ENCODE measurements around the gene CLDN20. TPM values are rescaled to one million over a fixed set of nuclear protein-coding genes. Genes with fewer than 3 reads are reported as not detected.

CLDN20 gene
- total and polyA plus RNA-seq, 8 donors: 0.07 TPM; not detected in 7

DNA sequence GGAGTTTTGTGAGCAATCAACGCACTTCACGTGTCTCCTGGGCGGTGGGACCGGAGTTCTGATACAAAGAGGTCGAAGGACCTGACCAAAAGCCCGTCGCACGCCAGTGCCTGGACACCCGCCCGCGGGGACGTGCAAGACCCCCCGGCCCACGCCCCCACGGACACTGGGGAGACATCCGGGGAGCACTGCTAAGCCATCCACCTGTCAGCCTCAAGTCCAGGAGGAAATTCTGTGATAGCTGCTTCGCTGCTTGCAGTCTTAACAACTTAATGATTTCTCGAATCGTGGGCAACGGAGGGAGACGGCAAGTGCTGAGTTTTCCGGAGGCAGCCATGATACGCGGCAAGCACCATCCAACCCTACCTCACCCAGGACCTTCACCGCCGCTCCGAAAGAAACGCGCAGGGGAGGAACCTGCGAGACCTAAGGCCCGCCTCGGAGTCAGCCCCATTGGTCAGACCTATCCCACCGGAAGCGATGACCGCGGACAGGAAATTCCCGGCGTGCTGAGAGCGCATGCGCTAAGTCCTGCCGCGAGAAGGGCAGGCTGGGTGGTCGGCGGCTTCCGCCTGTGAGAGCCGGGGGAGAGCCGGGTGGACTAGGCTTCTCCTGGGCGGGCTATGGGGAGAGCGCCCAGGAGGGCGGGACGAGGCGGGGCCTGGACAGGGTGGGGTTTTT lies 50.4 kb downstream of the CLDN20 start, which contains the start of gene TFB1M:
TSS of gene TFB1M (minus strand) at position 393 of the 681 bp plus-strand sequence. CDS start at position 337, 56 bp downstream.
- DNase-seq (peak; percentile 97 to 100 (median 98)), ATAC-seq (peak; percentile 93 to 97 (median 94)), FAIRE-seq (peak; percentile 98)
- Histone ChIP-seq H3K27ac (peak within 1 kb of the TSS; percentile 83 to 95 (median 89)), H3K36me3 (no peaks in the 10 kb centered on the region), H3K4me1 (peaks cover 0 to 20% (median 3%) of the 10 kb centered on the region in 3 donors), H3K9me3 (no peaks in the 10 kb centered on the region), H3K4me3 (peak within 1 kb of the TSS; percentile 62 to 86 (median 76)), H3K27me3 (no peaks in the 10 kb centered on the region)
- 0% methylated on average over 51 to 52 of the region's 52 CpGs for WGBS, 2 donors
- intact Hi-C loops (cut with DNase I): no loop called here
- TF ChIP-seq, protein P1, sequence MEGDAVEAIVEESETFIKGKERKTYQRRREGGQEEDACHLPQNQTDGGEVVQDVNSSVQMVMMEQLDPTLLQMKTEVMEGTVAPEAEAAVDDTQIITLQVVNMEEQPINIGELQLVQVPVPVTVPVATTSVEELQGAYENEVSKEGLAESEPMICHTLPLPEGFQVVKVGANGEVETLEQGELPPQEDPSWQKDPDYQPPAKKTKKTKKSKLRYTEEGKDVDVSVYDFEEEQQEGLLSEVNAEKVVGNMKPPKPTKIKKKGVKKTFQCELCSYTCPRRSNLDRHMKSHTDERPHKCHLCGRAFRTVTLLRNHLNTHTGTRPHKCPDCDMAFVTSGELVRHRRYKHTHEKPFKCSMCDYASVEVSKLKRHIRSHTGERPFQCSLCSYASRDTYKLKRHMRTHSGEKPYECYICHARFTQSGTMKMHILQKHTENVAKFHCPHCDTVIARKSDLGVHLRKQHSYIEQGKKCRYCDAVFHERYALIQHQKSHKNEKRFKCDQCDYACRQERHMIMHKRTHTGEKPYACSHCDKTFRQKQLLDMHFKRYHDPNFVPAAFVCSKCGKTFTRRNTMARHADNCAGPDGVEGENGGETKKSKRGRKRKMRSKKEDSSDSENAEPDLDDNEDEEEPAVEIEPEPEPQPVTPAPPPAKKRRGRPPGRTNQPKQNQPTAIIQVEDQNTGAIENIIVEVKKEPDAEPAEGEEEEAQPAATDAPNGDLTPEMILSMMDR (IDR thresholded peaks at IDR 0.05): no peak

DNA sequence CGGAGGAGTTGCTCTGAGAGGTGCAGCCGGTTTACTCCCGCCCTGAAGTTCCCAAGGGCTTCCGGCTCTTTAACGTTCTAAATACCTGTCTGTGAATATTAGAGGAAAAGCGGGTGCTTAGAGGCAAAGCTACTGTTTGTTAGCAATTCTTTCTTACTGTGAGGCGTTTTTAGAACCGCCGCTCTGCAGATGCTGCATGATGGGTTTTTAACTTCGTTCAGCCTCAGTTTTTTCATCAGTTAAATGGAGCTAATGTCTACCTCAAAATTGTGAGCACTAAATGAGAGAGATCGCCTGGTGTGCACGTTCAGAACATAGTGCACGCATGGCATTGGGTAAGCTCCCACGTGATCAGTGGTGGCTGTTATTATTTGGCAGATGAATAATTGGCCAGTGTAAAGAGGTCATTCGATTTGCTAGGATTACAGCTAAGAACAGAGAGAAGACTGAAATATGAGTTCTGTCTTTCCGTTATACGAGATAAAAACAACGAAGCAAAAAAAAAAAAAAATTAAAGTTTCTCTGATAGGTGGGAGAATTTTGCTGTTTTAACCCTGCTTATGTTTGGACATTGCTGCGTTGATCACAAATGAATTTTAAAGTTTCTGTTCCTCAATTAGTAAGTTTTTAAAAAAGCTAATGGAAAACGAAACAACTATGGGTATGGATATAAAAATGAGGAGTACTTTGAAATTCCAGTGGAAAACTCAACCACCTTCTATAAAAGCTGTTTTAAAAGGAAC lies 51.1 kb downstream of the CLDN20 start:
- peaks cover 0 to 20% (median 3%) of the 10 kb centered on the region in 3 donors for H3K4me1 ChIP-seq
- peak overlapping the region; percentile 62 to 86 (median 76) for H3K4me3 ChIP-seq
- 0 to 1% methylated on average over 20 of the region's 20 CpGs for WGBS, 2 donors
- no peaks in the 10 kb centered on the region for H3K27me3 ChIP-seq
- H3K9me3 ChIP-seq: no peaks in the 10 kb centered on the region
- H3K27ac ChIP-seq: peak overlapping the region; percentile 83 to 95 (median 89)
- peak; percentile 20 for FAIRE-seq
- peak in 4 of 6 donors; percentile 51 to 65 (median 59) for DNase-seq
- no peaks in the 10 kb centered on the region for H3K36me3 ChIP-seq
- TF ChIP-seq, protein P1 (IDR thresholded peaks at IDR 0.05): no peak
- intact Hi-C loops (cut with DNase I): no loop called here
- peak; percentile 67 to 78 (median 76) for ATAC-seq

DNA sequence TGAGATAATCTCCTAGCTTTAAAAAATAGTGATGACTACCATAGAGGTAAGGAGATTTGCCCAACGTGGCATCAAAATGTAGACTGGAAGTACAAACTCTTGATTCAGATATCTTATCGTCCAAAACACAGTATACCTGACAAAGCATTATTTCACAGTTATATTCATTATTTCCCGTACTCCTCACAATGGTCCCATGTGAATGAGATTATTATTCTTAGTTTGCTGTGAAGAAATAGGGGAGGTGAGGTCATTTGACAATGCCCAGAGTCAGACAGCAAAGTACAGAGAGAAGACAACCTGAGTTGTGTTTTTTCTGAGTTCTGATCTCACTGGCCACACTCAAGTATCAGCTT lies 51.7 kb downstream of the CLDN20 start:
- DNase-seq: no peak
- Histone ChIP-seq H3K9me3 (no peaks in the 10 kb centered on the region), H3K27ac (peak overlapping the region in 2 of 4 donors; percentile 90 to 95), H3K27me3 (no peaks in the 10 kb centered on the region), H3K36me3 (no peaks in the 10 kb centered on the region), H3K4me1 (peaks cover 0 to 20% (median 3%) of the 10 kb centered on the region in 3 donors), H3K4me3 (peak overlapping the region; percentile 62 to 86 (median 76))
- no peak for FAIRE-seq
- 5 to 7% methylated on average over 3 of the region's 3 CpGs for WGBS, 2 donors
- intact Hi-C loops (cut with DNase I): no loop called here
- ATAC-seq: no peak
- TF ChIP-seq, protein P1 (IDR thresholded peaks at IDR 0.05): no peak

DNA sequence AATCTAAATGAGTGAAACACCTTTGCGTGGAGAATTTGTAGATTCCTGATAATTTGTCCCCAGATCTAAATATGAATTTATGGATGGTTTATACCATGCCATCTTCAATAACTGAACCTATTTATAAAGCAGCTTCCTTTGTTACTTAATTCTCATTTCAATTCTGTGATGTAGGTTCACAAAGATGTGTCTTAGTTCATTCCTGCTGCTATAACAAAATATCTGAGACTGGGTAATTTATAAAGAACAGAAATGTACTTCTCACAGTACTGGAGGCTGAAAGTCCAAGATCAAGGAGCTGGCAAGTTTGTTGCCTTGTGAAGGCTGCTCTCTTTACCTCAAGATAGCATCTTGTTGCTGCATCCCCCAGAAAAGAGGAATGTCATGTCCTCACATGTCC lies 52.6 kb downstream of the CLDN20 start:
- Histone ChIP-seq H3K36me3 (no peaks in the 10 kb centered on the region), H3K27me3 (no peaks in the 10 kb centered on the region), H3K4me1 (peaks cover 0 to 16% (median 3%) of the 10 kb centered on the region in 3 donors), H3K9me3 (no peaks in the 10 kb centered on the region), H3K4me3 (no peak overlapping the region), H3K27ac (no peak overlapping the region)
- intact Hi-C loops (cut with DNase I): no loop called here
- FAIRE-seq: no peak
- no peak for DNase-seq
- no peak for ATAC-seq
- TF ChIP-seq, protein P1 (IDR thresholded peaks at IDR 0.05): no peak
- WGBS, 2 donors: 89 to 95% methylated on average over 1 of the region's 1 CpG
